Neural cell (in vitro differentiated cells): Measurements from ENCODE around the gene RNF103. TPM values are rescaled to one million over a fixed set of nuclear protein-coding genes. Genes with fewer than 3 reads are reported as not detected.

Experiments used
- H2AFZ ChIP-seq: fragments of 200-600, 300-800 bp; sonication (generic), shearing (Covaris generic); 2 replicates; pipeline ENCODE4 v1.6.0; 2014; ENCODE audit warnings: low read depth, mild to moderate bottlenecking, antibody characterized with exemption, low read length, moderate library complexity
- H3F3A ChIP-seq: fragments of 200-600 bp; shearing (Covaris generic); 2 replicates; pipeline ENCODE4 v1.6.1; 2016; ENCODE audit warnings: mild to moderate bottlenecking, moderate library complexity, mixed read lengths, antibody characterized with exemption, low read length; ENCODE audit not compliant: insufficient read depth, poor library complexity, severe bottlenecking
- H3K27ac ChIP-seq: fragments of 200-600, 300-800 bp; sonication (generic), shearing (Covaris generic); 2 replicates; pipeline ENCODE4 v1.5.1; 2014; ENCODE audit warnings: mild to moderate bottlenecking, low read length, moderate library complexity
- H3K27me3 ChIP-seq: fragments of 300-800, 200-600 bp; sonication (generic), shearing (Covaris generic); 2 replicates; pipeline ENCODE4 v1.6.0; 2014; ENCODE audit warnings: mild to moderate bottlenecking, low read depth, low read length, moderate library complexity; ENCODE audit not compliant: insufficient read depth
- H3K36me3 ChIP-seq: fragments of 300-800, 200-600 bp; sonication (generic), shearing (Covaris generic); 2 replicates; pipeline ENCODE4 v1.5.1; 2014; ENCODE audit warnings: mild to moderate bottlenecking, antibody characterized with exemption, low read length, moderate library complexity; ENCODE audit not compliant: insufficient read depth
- H3K4me2 ChIP-seq: fragments of 300-800, 200-600 bp; sonication (generic), shearing (Covaris generic); 2 replicates; pipeline ENCODE4 v1.6.0; 2014; ENCODE audit warnings: mild to moderate bottlenecking, low read length
- H3K4me3 ChIP-seq: fragments of 300-800, 200-600 bp; sonication (generic), shearing (Covaris generic); 2 replicates; pipeline ENCODE4 v1.5.1; 2014; ENCODE audit warnings: mild to moderate bottlenecking, low read length, moderate library complexity
- H3K79me2 ChIP-seq: fragments of 200-600 bp; shearing (Covaris generic); replicated peaks from 2 replicates; pipeline ENCODE4 v1.6.0; 2014; ENCODE audit warnings: mild to moderate bottlenecking, low read length, moderate library complexity; ENCODE audit not compliant: insufficient read depth
- H3K9ac ChIP-seq: fragments of 300-800, 200-600 bp; sonication (generic), shearing (Covaris generic); 2 replicates; pipeline ENCODE4 v1.6.1; 2016; ENCODE audit warnings: mild to moderate bottlenecking, low read length, mixed read lengths
- H3K9me2 ChIP-seq: fragments of 200-600 bp; shearing (Covaris generic); 2 replicates; pipeline ENCODE4 v1.6.1; 2016; ENCODE audit warnings: mild to moderate bottlenecking, low read length, mixed read lengths; ENCODE audit not compliant: insufficient read depth
- H3K9me3 ChIP-seq: fragments of 200-600, 300-800 bp; sonication (generic), shearing (Covaris generic); 2 replicates; pipeline ENCODE4 v1.6.1; 2016; ENCODE audit warnings: mild to moderate bottlenecking, mixed run types, low read length, moderate library complexity, mixed read lengths
- H4K20me1 ChIP-seq: fragments of 200-600 bp; shearing (Covaris generic); 2 replicates; pipeline ENCODE4 v1.6.1; 2016; ENCODE audit warnings: mild to moderate bottlenecking, mixed run types; ENCODE audit not compliant: insufficient read depth
- EP300 ChIP-seq: fragments of 450-650 bp; conservative IDR thresholded peaks from 2 replicates; pipeline ENCODE4 v1.6.1; 2014; ENCODE audit warnings: antibody characterized with exemption, mild to moderate bottlenecking, moderate library complexity; ENCODE audit not compliant: poor library complexity, severe bottlenecking
- EZH2 ChIP-seq: fragments of 200-600, 300-800 bp; shearing (Covaris generic), sonication (generic); IDR thresholded peaks from 2 replicates; pipeline ENCODE4 v1.6.1; 2014; ENCODE audit warnings: antibody characterized with exemption, low read length, borderline replicate concordance, mild to moderate bottlenecking; ENCODE audit not compliant: insufficient read depth, poor library complexity, severe bottlenecking
- MXI1 ChIP-seq: fragments of 450-650 bp; conservative IDR thresholded peaks from 2 replicates; pipeline ENCODE4 v1.6.1; 2014; ENCODE audit warnings: antibody characterized with exemption, mild to moderate bottlenecking; ENCODE audit not compliant: poor library complexity, severe bottlenecking
- POLR2AphosphoS5 ChIP-seq: IDR thresholded peaks from 2 replicates; pipeline ENCODE4 v1.6.1; 2012
- RAD21 ChIP-seq: fragments of 450-650 bp; conservative IDR thresholded peaks from 2 replicates; pipeline ENCODE4 v1.6.1; 2014; ENCODE audit warnings: antibody characterized with exemption, mild to moderate bottlenecking, moderate library complexity
- REST ChIP-seq: IDR thresholded peaks from 2 replicates; pipeline ENCODE4 v1.6.1; 2012; ENCODE audit warnings: borderline replicate concordance
- SMC3 ChIP-seq: fragments of 450-650 bp; conservative IDR thresholded peaks from 2 replicates; pipeline ENCODE4 v1.6.1; 2014; ENCODE audit warnings: antibody characterized with exemption, mild to moderate bottlenecking, moderate library complexity; ENCODE audit not compliant: poor library complexity
- TAF1 ChIP-seq: IDR thresholded peaks from 2 replicates; pipeline ENCODE4 v1.6.1; 2012; ENCODE audit warnings: low read depth
- polyA plus RNA-seq: library from polyadenylated mRNA; depleted of rRNA; stranded (reverse); fragments of >200 nt; gene quantifications from 2 replicates; pipeline ENCODE4 v1.2.3, GENCODE V29; 2014
- TF ChIP-seq, protein P1 (sequence below): fragments of 450-650 bp; IDR thresholded peaks from 2 replicates; pipeline ENCODE4 v1.5.1; 2014; ENCODE audit warnings: antibody characterized with exemption, mild to moderate bottlenecking, moderate library complexity; ENCODE audit not compliant: poor library complexity, severe bottlenecking

RNF103 gene
- polyA plus RNA-seq, 1 donor from 2014 or later: 24.1 TPM

GRCh38 chr2:86632672-86633071 is 9.0 kb upstream of the RNF103 start:
- H3K4me3 ChIP-seq: no peak overlapping the region
- no peak overlapping the region for H2AFZ ChIP-seq
- no peaks in the 10 kb centered on the region for H3K9me2 ChIP-seq
- H3K27ac ChIP-seq: no peak overlapping the region
- H3F3A ChIP-seq: no peaks in the 10 kb centered on the region
- no peak overlapping the region for H3K9ac ChIP-seq
- no peaks in the 10 kb centered on the region for H4K20me1 ChIP-seq
- no peaks in the 10 kb centered on the region for H3K36me3 ChIP-seq
- no peaks in the 10 kb centered on the region for H3K9me3 ChIP-seq
- H3K4me2 ChIP-seq: no peak overlapping the region
- no peaks in the 10 kb centered on the region for H3K79me2 ChIP-seq
- no peaks in the 10 kb centered on the region for H3K27me3 ChIP-seq
- TF ChIP-seq EZH2 (no peak), MXI1 (no peak)

- Histone ChIP-seq H3K9me2 (no peaks in the 10 kb centered on the region), H3K4me3 (no peak overlapping the region), H3K36me3 (no peaks in the 10 kb centered on the region), H3K9me3 (no peaks in the 10 kb centered on the region), H3K4me2 (no peak overlapping the region), H3K79me2 (no peaks in the 10 kb centered on the region), H3K9ac (no peak overlapping the region), H4K20me1 (no peaks in the 10 kb centered on the region), H2AFZ (no peak overlapping the region), H3F3A (no peaks in the 10 kb centered on the region), H3K27ac (no peak overlapping the region), H3K27me3 (no peaks in the 10 kb centered on the region)
- TF ChIP-seq SMC3 (no peak), RAD21 (no peak), TAF1 (no peak), EZH2 (no peak)
- TF ChIP-seq, protein P1, sequence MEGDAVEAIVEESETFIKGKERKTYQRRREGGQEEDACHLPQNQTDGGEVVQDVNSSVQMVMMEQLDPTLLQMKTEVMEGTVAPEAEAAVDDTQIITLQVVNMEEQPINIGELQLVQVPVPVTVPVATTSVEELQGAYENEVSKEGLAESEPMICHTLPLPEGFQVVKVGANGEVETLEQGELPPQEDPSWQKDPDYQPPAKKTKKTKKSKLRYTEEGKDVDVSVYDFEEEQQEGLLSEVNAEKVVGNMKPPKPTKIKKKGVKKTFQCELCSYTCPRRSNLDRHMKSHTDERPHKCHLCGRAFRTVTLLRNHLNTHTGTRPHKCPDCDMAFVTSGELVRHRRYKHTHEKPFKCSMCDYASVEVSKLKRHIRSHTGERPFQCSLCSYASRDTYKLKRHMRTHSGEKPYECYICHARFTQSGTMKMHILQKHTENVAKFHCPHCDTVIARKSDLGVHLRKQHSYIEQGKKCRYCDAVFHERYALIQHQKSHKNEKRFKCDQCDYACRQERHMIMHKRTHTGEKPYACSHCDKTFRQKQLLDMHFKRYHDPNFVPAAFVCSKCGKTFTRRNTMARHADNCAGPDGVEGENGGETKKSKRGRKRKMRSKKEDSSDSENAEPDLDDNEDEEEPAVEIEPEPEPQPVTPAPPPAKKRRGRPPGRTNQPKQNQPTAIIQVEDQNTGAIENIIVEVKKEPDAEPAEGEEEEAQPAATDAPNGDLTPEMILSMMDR: no peak
These were observed 8.3 kb upstream of the RNF103 start for GRCh38 chr2:86631846-86632485.

DNA sequence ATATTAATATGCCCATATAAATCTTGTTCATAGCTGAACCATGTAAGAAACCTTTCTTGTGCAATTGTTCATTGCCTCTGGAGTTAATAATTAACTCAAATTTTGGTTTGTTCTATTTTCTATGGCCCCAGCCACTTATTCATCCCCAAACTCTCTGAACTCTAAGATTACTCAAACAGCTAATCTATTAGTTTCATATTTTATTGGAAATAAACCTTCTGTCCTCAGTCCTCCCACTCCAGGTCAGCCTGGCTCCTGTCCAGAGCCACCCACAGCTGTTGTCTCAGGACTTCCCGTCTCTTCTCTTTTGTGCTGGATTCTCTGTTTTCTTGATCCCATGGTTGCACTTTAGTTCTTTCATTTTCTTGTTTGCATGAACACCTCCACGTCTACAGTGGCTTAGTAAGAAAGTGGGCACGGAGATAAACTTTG is 4.4 kb upstream of the RNF103 start:
- H2AFZ ChIP-seq: no peak overlapping the region
- H3K4me3 ChIP-seq: no peak overlapping the region
- no peak overlapping the region for H3K9ac ChIP-seq
- H3K4me2 ChIP-seq: no peak overlapping the region
- no peaks in the 10 kb centered on the region for H3K9me3 ChIP-seq
- no peaks in the 10 kb centered on the region for H3K27me3 ChIP-seq
- TF ChIP-seq, protein P1: no peak
- no peak for TF ChIP-seq REST
- no peak for TF ChIP-seq EZH2
- TF ChIP-seq TAF1: no peak
- no peak for TF ChIP-seq MXI1
- no peak for TF ChIP-seq SMC3
- no peak for TF ChIP-seq EP300
- TF ChIP-seq RAD21: no peak
- no peak for TF ChIP-seq POLR2AphosphoS5
- no peaks in the 10 kb centered on the region for H3K36me3 ChIP-seq
- no peak overlapping the region for H3K27ac ChIP-seq
- no peaks in the 10 kb centered on the region for H3K9me2 ChIP-seq
- no peaks in the 10 kb centered on the region for H3F3A ChIP-seq
- no peaks in the 10 kb centered on the region for H4K20me1 ChIP-seq
- no peaks in the 10 kb centered on the region for H3K79me2 ChIP-seq
